Fibroblast of mammary gland (primary cell): Measurements from ENCODE around the gene TMEM163.
A peak's percentile ranks its signal among the peaks of the same experiment; 100 is the strongest.
"Not testable (repeated sequence)": the region's sequence is repeated elsewhere in the genome, so short reads cannot be mapped to it uniquely, and the experiment has no call there.

ENCODE experiments used
- DNase-seq: peaks from one replicate; pipeline ENCODE4 v3.0.0-alpha.2; 2010; ENCODE audit warnings: low read depth
- H3K4me3 ChIP-seq: 2 replicates; pipeline ENCODE4 v1.5.1; 2011; ENCODE audit warnings: low read depth, mild to moderate bottlenecking, low read length, moderate library complexity; ENCODE audit not compliant: control insufficient read depth
- CTCF ChIP-seq: conservative IDR thresholded peaks from 2 replicates; pipeline ENCODE4 v1.5.1; 2011; ENCODE audit warnings: low read depth, low read length, inconsistent platforms; ENCODE audit not compliant: control insufficient read depth, insufficient read depth

TMEM163 gene

GRCh38 chr2:134479696-134480330 is 239.0 kb downstream of the TMEM163 start:
- no peak for DNase-seq
- TF ChIP-seq CTCF, result no peak
- no peak overlapping the region for H3K4me3 ChIP-seq

- DNase-seq, H3K4me3 ChIP-seq: not testable (repeated sequence)
Observed at GRCh38 chr2:134476982-134477381, 241.8 kb downstream of the TMEM163 start.

- TF ChIP-seq CTCF, result no peak
- H3K4me3 ChIP-seq, result no peak overlapping the region
- DNase-seq, result no peak
Observed at GRCh38 chr2:134470561-134471168, 248.1 kb downstream of the TMEM163 start.

GRCh38 chr2:134469516-134470115 is 249.2 kb downstream of the TMEM163 start:
- H3K4me3 ChIP-seq, result no peak overlapping the region
- no peak for DNase-seq
- no peak for TF ChIP-seq CTCF

- H3K4me3 ChIP-seq, result no peak overlapping the region
- no peak for DNase-seq
- no peak for TF ChIP-seq CTCF
Observed at GRCh38 chr2:134468776-134469175, 250.0 kb downstream of the TMEM163 start.

GRCh38 chr2:134468164-134468563 is 250.6 kb downstream of the TMEM163 start:
- TF ChIP-seq CTCF, result no peak
- DNase-seq, result no peak
- no peak overlapping the region for H3K4me3 ChIP-seq

- no peak overlapping the region for H3K4me3 ChIP-seq
- DNase-seq, result peak; percentile 17
- TF ChIP-seq CTCF, result no peak
Observed at GRCh38 chr2:134466141-134466540, 252.7 kb downstream of the TMEM163 start.
